Activated T-helper 1 cell treated with anti-CD3 and anti-CD28 coated beads, Interleukin-12 subunit alpha, Interleukin-12 subunit beta, Interleukin-2, Interleukin-4 antibody, amounts not matched to agents 30 ng/mL and 10 ng/mL and 1 ng/mL, durations not matched to agents 14 hours and 24 hours and 36 hours (primary cell): ENCODE data around the gene BUB3. TPM values are rescaled to one million over a fixed set of nuclear protein-coding genes. Genes with fewer than 3 reads are reported as not detected.

Experiments
- DNase-seq: peaks from one replicate; pipeline ENCODE4 v3.0.0; 2021; ENCODE audit warnings: low spot score
- H3K27ac Mint-ChIP-seq: one replicate; pipeline ENCODE4 v1.8.0; 2021; ENCODE audit warnings: mild to moderate bottlenecking, mixed read lengths
- H3K27me3 Mint-ChIP-seq: one replicate; pipeline ENCODE4 v1.8.0; 2022; ENCODE audit warnings: mild to moderate bottlenecking, moderate library complexity, mixed read lengths; ENCODE audit not compliant: insufficient read depth
- H3K36me3 Mint-ChIP-seq: one replicate; pipeline ENCODE4 v1.8.0; 2021; ENCODE audit warnings: low read depth, mixed read lengths
- H3K4me1 Mint-ChIP-seq: one replicate; pipeline ENCODE4 v1.8.0; 2021; ENCODE audit warnings: low read depth, mixed read lengths
- H3K4me3 Mint-ChIP-seq: one replicate; pipeline ENCODE4 v1.8.0; 2021; ENCODE audit warnings: mild to moderate bottlenecking, moderate library complexity, mixed read lengths
- H3K9me3 Mint-ChIP-seq: one replicate; pipeline ENCODE4 v1.8.0; 2021; ENCODE audit warnings: mixed read lengths
- intact Hi-C: fragments of 100-400 bp; cut with micrococcal nuclease; formaldehyde crosslinking; loops from one replicate; pipeline ENCODE4 v1.15.1; 2024
- total RNA-seq: library from RNA; stranded (reverse); gene quantifications from 2 replicates; pipeline ENCODE4 v1.2.3, GENCODE V29; 2022

Gene BUB3, protein sequence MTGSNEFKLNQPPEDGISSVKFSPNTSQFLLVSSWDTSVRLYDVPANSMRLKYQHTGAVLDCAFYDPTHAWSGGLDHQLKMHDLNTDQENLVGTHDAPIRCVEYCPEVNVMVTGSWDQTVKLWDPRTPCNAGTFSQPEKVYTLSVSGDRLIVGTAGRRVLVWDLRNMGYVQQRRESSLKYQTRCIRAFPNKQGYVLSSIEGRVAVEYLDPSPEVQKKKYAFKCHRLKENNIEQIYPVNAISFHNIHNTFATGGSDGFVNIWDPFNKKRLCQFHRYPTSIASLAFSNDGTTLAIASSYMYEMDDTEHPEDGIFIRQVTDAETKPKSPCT
- total RNA-seq = 197 and 201 TPM in 2 replicates

DNA sequence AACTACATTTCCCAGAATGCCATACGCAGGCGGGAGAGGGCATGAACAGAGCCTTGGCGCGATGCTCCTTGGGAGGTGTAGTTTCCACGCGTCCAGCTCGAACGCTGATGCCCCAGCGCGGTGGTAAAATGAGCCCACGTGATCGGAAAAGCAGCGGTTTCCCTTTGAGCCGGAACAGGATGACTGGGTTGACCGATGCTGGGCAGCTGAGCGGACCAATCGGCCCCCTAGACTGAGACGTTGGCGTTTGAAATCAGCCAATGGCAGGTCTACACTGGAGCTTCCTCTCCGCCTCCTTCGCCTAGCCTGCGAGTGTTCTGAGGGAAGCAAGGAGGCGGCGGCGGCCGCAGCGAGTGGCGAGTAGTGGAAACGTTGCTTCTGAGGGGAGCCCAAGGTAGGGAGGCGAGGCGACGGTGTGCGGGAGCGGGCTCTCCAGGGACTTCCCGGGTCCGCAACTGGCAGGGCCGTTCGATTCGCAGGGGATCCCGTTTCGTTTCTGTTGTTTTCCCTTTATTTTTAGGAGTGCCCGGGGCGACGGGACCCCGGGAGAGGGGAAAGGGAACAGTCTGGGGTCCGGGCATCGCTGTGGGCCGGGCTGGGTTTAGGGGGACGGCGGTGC is at the start of gene BUB3:
TSS of gene BUB3 (plus strand) at position 311 of the 619 bp plus-strand sequence. CDS start 516 bp downstream, outside the sequence.
- H3K9me3 Mint-ChIP-seq = no peaks in the 10 kb centered on the region
- peak within 1 kb of the TSS; percentile 100 for H3K4me3 Mint-ChIP-seq
- peak within 1 kb of the TSS; percentile 100 for H3K27ac Mint-ChIP-seq
- peak; percentile 94 for DNase-seq
- intact Hi-C loops = loop anchor here (1.0 to 10.0 kb wide), 9 partner anchors 135 to 1571 kb away; partner anchors contain the start of genes ATE1, C10orf88, FAM24B and IKZF5
- peaks cover 61% of the 10 kb centered on the region for H3K4me1 Mint-ChIP-seq
- peaks cover 15% of the 10 kb centered on the region for H3K27me3 Mint-ChIP-seq
- peaks cover 39% of the 10 kb centered on the region for H3K36me3 Mint-ChIP-seq

DNA sequence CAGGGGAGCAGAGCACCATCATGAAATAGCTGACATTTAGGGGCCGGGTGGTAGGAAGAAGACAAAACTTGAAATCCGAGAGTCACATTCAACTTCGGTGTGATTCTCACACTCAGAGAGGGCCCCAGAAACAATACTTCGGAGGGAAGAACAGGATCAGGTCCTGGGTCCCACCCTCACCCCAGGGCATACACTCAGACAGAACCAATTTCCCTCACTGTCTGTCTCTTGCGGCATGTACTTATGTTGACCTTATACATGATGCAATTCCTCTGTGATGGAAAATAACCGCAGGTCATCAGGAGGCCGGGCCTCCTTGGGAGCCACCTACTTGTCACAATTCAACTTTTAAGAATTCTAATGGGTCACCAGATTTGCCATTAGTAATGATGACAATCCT is 44.7 kb upstream of the BUB3 start:
- DNase-seq = no peak
- intact Hi-C loops = no loop called here
- H3K4me1 Mint-ChIP-seq = no peaks in the 10 kb centered on the region
- H3K9me3 Mint-ChIP-seq = no peaks in the 10 kb centered on the region
- H3K4me3 Mint-ChIP-seq = no peak overlapping the region
- H3K36me3 Mint-ChIP-seq = no peaks in the 10 kb centered on the region
- peaks cover 11% of the 10 kb centered on the region for H3K27me3 Mint-ChIP-seq
- H3K27ac Mint-ChIP-seq = no peak overlapping the region

DNA sequence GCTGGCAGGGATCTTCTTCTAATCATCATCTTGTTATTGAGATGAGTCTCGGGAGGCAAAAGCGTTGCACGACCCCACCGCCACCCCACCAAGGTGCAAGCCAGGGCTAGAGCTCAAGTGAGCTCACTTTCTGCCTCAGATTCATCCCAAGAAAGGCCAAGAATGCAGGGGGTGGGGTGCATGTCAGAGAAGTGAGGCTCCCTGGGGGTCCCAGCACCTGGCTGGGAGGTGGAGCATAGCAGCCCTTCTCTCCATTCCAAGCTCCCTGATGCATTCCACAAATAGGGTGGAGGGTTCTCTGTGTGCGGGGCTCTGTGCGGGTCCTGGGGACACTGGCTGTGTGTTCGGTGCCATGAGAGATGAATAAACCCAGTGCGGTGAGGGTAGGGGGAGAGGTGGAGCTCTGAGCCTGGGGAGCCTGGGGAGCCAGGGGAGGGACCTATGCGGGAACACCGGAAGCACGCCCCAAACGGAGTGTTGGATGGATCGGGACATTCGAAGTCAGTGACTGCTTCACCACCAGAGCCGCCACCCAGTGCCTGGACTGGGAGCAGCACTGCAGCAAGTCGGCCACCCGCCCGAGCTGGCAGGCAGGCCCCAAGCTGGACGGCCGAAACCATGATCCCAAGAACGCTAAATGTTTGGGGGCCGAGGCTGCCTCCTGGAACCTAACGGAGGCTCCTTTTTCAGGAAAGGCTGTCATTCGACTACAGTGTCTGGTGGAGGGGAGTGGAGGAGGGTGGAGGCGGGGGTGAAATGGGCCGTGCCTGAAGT is 36.4 kb upstream of the BUB3 start:
- H3K27me3 Mint-ChIP-seq = peaks cover 22% of the 10 kb centered on the region
- H3K27ac Mint-ChIP-seq = no peak overlapping the region
- no peaks in the 10 kb centered on the region for H3K4me1 Mint-ChIP-seq

DNA sequence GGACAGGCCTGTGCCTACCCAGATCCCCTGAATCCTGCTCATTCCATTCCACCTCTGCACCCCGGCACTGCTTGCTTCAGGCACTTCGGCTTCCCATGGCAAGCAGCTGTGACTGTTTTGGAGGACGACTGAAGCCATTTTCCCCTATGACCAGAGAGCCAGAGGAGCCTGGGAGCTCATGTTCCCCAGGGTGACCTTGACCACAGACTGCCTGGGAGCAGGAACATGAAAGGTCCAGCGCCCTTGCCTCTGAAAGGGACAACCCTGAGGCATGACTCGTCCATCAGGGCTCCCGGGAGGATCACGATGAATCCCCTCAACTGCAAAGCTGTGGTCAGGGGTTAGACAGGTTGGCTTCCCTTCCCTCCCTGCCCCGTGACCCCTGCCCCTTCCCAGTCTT is 35.1 kb upstream of the BUB3 start:
- H3K4me1 Mint-ChIP-seq = no peaks in the 10 kb centered on the region
- H3K27ac Mint-ChIP-seq = no peak overlapping the region
- no peaks in the 10 kb centered on the region for H3K9me3 Mint-ChIP-seq
- H3K27me3 Mint-ChIP-seq = peaks cover 24% of the 10 kb centered on the region
- DNase-seq = no peak
- intact Hi-C loops = no loop called here
- H3K4me3 Mint-ChIP-seq = no peak overlapping the region
- no peaks in the 10 kb centered on the region for H3K36me3 Mint-ChIP-seq

More for the DNA sequence above, 36.4 kb upstream of the BUB3 start:
- intact Hi-C loops = no loop called here
- H3K36me3 Mint-ChIP-seq = no peaks in the 10 kb centered on the region
- no peaks in the 10 kb centered on the region for H3K9me3 Mint-ChIP-seq
- no peak overlapping the region for H3K4me3 Mint-ChIP-seq
- no peak for DNase-seq

DNA sequence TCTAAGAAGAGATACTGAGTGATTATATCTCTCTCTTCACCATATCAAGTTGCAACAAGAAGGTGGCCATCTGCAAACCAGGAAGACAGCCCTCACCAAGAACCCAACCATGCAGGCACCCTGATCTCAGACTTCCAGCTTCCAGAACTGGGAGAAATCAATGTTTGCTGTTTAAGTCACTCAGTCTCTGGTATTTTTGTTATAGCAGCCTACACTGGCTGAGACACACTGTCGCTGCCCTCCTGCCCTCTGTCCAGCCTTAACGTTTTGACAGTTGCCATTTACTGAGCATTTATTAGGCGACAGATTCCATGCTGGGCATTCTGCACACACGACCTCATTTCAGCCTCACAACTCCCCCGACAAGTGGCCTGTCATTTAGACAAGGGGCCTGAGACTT is 28.0 kb upstream of the BUB3 start:
- H3K4me1 Mint-ChIP-seq = no peaks in the 10 kb centered on the region
- no peaks in the 10 kb centered on the region for H3K9me3 Mint-ChIP-seq
- intact Hi-C loops = no loop called here
- no peaks in the 10 kb centered on the region for H3K36me3 Mint-ChIP-seq
- peaks cover 43% of the 10 kb centered on the region for H3K27me3 Mint-ChIP-seq
- H3K4me3 Mint-ChIP-seq = no peak overlapping the region
- H3K27ac Mint-ChIP-seq = no peak overlapping the region
- no peak for DNase-seq

DNA sequence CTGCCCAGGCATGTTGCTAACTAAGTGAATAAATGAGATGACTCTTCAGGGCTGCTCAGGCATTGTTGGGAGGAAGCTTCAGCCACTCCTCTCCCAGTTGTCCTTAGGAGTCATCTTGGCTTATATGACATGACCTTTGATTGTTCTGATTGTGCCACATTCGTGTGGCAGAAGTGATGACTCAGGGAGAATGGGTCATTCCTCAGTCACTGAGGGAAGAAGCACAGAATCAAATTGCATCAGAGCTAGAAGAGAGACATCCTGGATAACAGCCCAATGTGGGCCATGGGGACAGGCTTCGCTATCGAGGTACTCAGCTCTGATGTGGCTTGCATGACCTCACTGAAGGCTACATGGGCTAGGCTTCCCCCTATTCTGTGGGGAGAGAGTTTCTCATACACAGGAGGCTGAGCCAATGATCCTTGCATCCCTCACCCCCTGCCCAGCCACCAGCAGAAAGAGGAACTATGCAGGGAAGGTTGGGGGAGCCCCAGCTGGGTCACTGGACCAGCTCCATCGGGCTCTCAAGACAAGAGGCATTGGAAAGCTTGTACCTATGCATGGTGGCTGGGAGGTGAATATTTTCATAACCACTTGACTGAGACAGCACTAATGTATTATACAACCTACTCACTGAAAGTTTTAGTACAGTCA is 24.5 kb upstream of the BUB3 start:
- intact Hi-C loops = loop anchor here (5.0 to 10.0 kb wide), 3 partner anchors 143 to 835 kb away; partner anchors contain the start of gene HTRA1
- Mint-ChIP-seq H3K9me3 (no peaks in the 10 kb centered on the region), H3K27me3 (peaks cover 67% of the 10 kb centered on the region), H3K36me3 (peaks cover 2% of the 10 kb centered on the region), H3K4me1 (peaks cover 18% of the 10 kb centered on the region), H3K4me3 (no peak overlapping the region), H3K27ac (no peak overlapping the region)
- DNase-seq = no peak

DNA sequence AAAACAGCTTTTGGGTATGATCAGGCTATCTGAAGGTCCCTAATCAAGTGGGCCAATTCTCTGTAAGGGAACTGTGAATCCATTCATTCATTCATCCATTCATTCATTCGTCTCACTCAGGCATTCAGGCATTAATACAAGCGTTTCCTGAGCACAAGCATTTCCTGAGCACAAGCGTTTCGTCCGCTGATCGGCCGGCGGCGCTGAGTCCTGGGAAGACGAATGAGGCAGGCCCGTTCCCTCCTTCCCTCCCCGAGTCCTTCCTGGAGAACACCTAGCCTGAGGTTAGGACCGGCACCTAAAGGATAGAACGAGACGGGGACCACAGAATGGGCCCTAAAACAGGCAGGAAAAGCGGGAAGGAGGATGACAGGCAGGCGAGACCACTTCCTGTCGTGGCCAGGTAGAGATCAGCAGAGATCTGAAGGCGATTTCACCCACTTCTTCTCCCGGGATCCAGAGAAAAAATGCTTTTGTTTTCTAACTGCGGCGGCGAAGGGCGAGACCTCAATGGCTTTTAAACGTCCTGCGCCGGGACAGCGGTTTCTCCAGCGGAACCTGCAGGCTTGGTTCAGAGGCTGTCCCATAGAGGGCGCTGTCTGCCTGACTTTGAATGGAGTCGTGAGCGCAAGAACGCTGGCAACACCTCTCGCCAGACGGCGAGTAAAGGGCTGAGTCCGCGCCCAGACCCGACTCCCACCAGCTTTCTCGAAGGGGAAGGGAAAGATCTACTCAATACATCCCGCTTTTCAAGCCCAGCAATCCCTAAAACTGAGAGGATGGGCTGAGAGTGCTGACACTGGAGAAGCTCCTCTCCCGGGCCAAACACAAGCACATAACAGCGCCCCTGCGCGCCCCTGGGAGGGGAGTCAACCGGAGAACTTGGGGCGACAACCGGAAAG is 21.4 kb upstream of the BUB3 start:
- Mint-ChIP-seq H3K27ac (peak overlapping the region; percentile 85), H3K36me3 (peaks cover 2% of the 10 kb centered on the region), H3K9me3 (no peaks in the 10 kb centered on the region), H3K27me3 (peaks cover 74% of the 10 kb centered on the region), H3K4me1 (peaks cover 23% of the 10 kb centered on the region), H3K4me3 (peak overlapping the region; percentile 48)
- intact Hi-C loops = loop anchor here (1.0 to 10.0 kb wide), 6 partner anchors 90 to 832 kb away; partner anchors contain the start of gene HTRA1
- DNase-seq = peak; percentile 74

DNA sequence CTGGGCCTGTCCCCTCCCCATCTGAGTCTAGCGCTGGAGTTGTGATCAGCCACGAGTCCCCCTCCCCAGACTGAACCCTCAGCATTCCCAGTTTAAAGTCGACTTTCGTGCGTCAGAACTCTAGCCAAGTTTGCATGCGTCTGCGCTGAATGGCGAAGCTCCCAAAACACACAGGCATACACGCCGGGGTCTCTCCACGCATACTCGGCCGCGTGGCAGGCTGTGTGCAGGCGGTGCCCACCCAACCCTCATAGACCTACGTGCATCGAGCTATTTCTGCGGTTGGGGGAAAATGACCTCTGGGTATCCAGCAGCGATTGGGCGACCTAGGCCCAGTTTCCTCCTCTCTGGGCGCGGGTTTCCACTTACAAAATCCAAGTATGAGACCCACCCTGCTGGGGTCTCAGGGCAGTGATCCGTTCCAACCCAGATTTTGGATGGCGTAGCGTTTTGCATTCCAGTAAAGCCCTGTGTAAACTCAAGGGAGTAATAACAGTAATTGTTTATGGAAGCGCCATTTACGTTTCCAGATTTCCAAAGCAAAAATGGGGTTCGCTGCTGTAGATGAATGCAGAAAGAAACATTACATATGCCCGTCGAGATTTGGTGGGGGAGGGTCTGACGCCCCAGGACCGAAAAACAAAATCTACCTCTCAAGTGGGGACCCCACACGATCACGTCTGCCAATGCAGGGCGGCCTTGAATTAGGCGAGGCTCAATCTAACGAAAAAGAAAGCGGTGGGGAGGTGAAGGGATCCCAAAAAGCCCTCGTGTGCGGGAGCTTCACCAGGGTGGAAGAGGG is 20.5 kb upstream of the BUB3 start:
- intact Hi-C loops = loop anchor here (1.0 to 10.0 kb wide), 6 partner anchors 91 to 831 kb away; partner anchors contain the start of gene HTRA1
- Mint-ChIP-seq H3K4me1 (peaks cover 23% of the 10 kb centered on the region), H3K27me3 (peaks cover 73% of the 10 kb centered on the region), H3K27ac (peak overlapping the region; percentile 86), H3K4me3 (peak overlapping the region; percentile 4), H3K36me3 (peaks cover 2% of the 10 kb centered on the region), H3K9me3 (no peaks in the 10 kb centered on the region)
- DNase-seq = no peak

DNA sequence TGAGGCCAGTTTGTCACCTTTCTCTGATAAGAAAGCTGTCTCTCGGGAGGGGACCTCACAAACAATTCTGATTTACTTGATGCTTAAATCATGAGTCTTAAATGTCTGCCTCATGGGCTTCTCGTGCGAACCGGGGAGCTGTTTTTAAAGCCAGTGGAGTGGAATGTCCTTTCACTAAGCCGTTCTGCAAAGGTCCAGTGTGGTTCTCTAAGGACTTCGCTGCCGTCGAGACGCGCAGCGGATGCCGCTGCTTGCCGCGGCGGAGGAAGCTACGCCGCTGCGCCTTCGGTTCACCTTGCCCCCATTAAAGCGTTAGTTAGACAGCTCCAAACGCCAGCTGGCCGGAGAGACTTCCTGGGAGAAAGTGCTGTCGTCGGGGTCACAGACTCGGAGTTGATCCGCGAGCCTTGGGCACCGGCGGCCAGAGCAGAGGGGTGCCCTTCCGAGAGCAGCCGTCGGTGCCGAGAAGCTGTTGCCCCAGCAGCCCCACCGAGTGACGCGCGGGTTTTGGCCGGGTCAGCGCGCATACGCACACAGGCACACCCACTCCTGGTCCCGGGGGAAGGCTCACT is 19.8 kb upstream of the BUB3 start:
- intact Hi-C loops = loop anchor here (5.0 to 10.0 kb wide), 3 partner anchors 138 to 830 kb away; partner anchors contain the start of gene HTRA1
- H3K4me1 Mint-ChIP-seq = peaks cover 23% of the 10 kb centered on the region
- H3K9me3 Mint-ChIP-seq = no peaks in the 10 kb centered on the region
- DNase-seq = no peak
- H3K27ac Mint-ChIP-seq = peak overlapping the region; percentile 86
- peaks cover 2% of the 10 kb centered on the region for H3K36me3 Mint-ChIP-seq
- H3K4me3 Mint-ChIP-seq = peak overlapping the region; percentile 45
- peaks cover 73% of the 10 kb centered on the region for H3K27me3 Mint-ChIP-seq

DNA sequence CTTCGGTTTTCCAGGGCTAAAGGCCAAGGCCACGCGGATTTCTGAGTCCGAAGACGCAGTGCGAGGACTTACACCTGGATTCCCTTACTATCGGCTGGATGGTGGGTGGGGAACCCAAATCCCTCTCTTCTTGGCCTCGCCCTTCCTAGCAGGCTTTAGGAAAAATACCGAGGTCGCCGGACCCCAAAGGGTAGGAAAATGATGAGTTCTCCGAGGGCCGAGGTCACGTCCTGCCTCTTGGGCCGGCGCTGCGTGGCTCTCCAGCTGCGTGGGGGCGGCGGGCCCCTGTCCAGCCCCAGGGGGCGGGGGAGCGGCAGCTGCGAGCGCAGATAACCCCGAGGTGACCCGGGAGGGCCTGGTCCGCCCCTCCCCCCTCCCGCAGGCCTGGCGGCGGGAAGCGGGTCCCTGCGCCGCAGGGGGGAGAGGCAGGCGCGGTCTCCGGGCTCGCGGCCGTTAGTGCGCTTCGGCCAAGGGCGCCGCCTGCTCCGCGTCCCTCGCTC is 19.2 kb upstream of the BUB3 start:
- peak overlapping the region; percentile 86 for H3K27ac Mint-ChIP-seq
- peaks cover 23% of the 10 kb centered on the region for H3K4me1 Mint-ChIP-seq
- DNase-seq = no peak
- H3K27me3 Mint-ChIP-seq = peaks cover 73% of the 10 kb centered on the region
- H3K9me3 Mint-ChIP-seq = no peaks in the 10 kb centered on the region
- no peak overlapping the region for H3K4me3 Mint-ChIP-seq
- intact Hi-C loops = loop anchor here (5.0 to 10.0 kb wide), 3 partner anchors 137 to 830 kb away; partner anchors contain the start of gene HTRA1
- H3K36me3 Mint-ChIP-seq = peaks cover 2% of the 10 kb centered on the region
